PC-9 (cell line): Measurements from ENCODE around the gene CKM. TPM values are rescaled to one million over a fixed set of nuclear protein-coding genes. Genes with fewer than 3 reads are reported as not detected.
A peak's percentile ranks its signal among the peaks of the same experiment; 100 is the strongest.

Experiments used
- BruUV-seq: library from RNA; stranded (reverse); fragments of 400-500 nt; replicated peaks from 2 replicates; lab custom pipeline; 2021; lab: Mats Ljungman, UMichigan
- CTCF ChIA-PET: fragments of 300-600 bp; sonication (Branson Sonifier 250); formaldehyde crosslinking; loops from one replicate; lab custom pipeline; 2022; ENCODE audit warnings: antibody characterized with exemption; lab: Charles Lee
- POLR2A ChIA-PET: fragments of 300-600 bp; sonication (Branson Sonifier 250); formaldehyde crosslinking; loops from one replicate; lab custom pipeline; 2022; ENCODE audit warnings: antibody characterized with exemption; ENCODE audit not compliant: unreplicated experiment; lab: Charles Lee
- DNase-seq, 2 experiments: peaks; one replicate each; pipeline versions ENCODE4 v3.0.0 to v3.0.0-alpha.2; 2015 to 2022; ENCODE audit warnings: mixed read lengths in 1 of 2
- H2AFZ ChIP-seq: fragments of 200-600 bp; sonication (generic); 2 replicates; pipeline ENCODE4 v1.8.1; 2017; ENCODE audit warnings: antibody characterized with exemption
- H3F3A ChIP-seq: fragments of 200-600 bp; sonication (generic); 2 replicates; pipeline ENCODE4 v1.8.1; 2017; ENCODE audit warnings: antibody characterized with exemption, mild to moderate bottlenecking, low read depth; ENCODE audit not compliant: insufficient read depth
- H3K27ac ChIP-seq: fragments of 200-600 bp; sonication (generic); 2 replicates; pipeline ENCODE4 v1.6.1; 2016; ENCODE audit warnings: mixed run types
- H3K27me3 ChIP-seq: fragments of 200-600 bp; sonication (generic); 2 replicates; pipeline ENCODE4 v1.6.1; 2016; ENCODE audit warnings: low read depth, mixed run types; ENCODE audit not compliant: insufficient read depth
- H3K36me3 ChIP-seq: fragments of 200-600 bp; sonication (generic); 2 replicates; pipeline ENCODE4 v1.6.1; 2016; ENCODE audit warnings: low read depth, mixed run types
- H3K4me1 ChIP-seq: fragments of 200-600 bp; sonication (generic); replicated peaks from 2 replicates; pipeline ENCODE4 v1.6.1; 2016; ENCODE audit warnings: mixed run types; ENCODE audit not compliant: insufficient read depth
- H3K4me2 ChIP-seq: fragments of 200-600 bp; sonication (generic); 2 replicates; pipeline ENCODE4 v1.6.1; 2017; ENCODE audit warnings: mixed run types
- H3K4me3 ChIP-seq: fragments of 200-600 bp; sonication (generic); 2 replicates; pipeline ENCODE4 v1.6.1; 2016; ENCODE audit warnings: mixed run types
- H3K79me2 ChIP-seq: fragments of 200-600 bp; sonication (generic); 2 replicates; pipeline ENCODE4 v1.6.1; 2017; ENCODE audit warnings: low read depth, mixed run types
- H3K9me2 ChIP-seq: fragments of 200-600 bp; sonication (generic); 2 replicates; pipeline ENCODE4 v1.8.1; 2017; ENCODE audit warnings: mild to moderate bottlenecking; ENCODE audit not compliant: insufficient read depth
- H3K9me3 ChIP-seq: fragments of 200-600 bp; sonication (generic); 2 replicates; pipeline ENCODE4 v1.8.1; 2016; ENCODE audit warnings: low read depth; ENCODE audit not compliant: insufficient read depth
- H4K20me1 ChIP-seq: fragments of 200-600 bp; sonication (generic); 2 replicates; pipeline ENCODE4 v1.8.1; 2017; ENCODE audit not compliant: insufficient read depth
- CTCF ChIP-seq: fragments of 200-600 bp; sonication (generic); conservative IDR thresholded peaks from 2 replicates; pipeline ENCODE4 v1.6.1; 2017; ENCODE audit warnings: mixed run types, antibody characterized with exemption, mild to moderate bottlenecking, moderate library complexity
- EZH2 ChIP-seq: fragments of 200-600 bp; sonication (generic); IDR thresholded peaks from 2 replicates; pipeline ENCODE4 v1.8.0; 2017; ENCODE audit warnings: antibody characterized with exemption, low read depth
- intact Hi-C: fragments of 100-400 bp; cut with micrococcal nuclease; formaldehyde crosslinking; loops from one replicate; pipeline ENCODE4 v1.10.0; 2022; ENCODE audit not compliant: unreplicated experiment
- total RNA-seq: library from RNA; stranded (reverse); gene quantifications from 2 replicates; pipeline ENCODE4 v1.2.3, GENCODE V29; 2021

Gene CKM
- total RNA-seq, 1 experiment from 2014 or later, result not detected

DNA sequence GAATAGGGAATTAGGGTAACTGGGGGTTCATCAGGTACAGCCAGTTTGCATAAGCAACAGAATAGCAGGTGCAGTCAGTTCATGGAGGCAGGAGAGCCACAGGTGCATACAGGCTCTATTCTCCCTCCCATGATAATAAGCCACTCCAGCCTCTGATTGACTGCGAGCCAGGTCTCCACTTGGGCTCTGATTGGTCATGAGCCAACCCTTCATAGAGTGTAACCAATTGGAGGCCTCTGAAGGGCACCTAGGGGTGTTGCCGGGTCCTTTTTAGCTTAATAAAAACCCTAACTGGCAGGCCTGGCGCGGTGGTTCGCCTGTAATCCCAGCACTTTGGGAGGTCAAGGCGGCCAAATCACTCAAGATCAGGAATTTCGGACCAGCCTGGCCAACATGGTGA lies 8.7 kb upstream of the CKM start:
- no peak for DNase-seq
- no peaks in the 10 kb centered on the region for H3K79me2 ChIP-seq
- H3K9me2 ChIP-seq, result no peaks in the 10 kb centered on the region
- no TSS peak for BruUV-seq
- ChIA-PET POLR2A (no interaction called here), CTCF (interaction anchor here (0.6 kb wide), 1 partner anchor 155 kb away, joined by 4 read pairs; no protein-coding TSS in a partner anchor)
- no peak overlapping the region for H3K27ac ChIP-seq
- H2AFZ ChIP-seq, result no peak overlapping the region
- H3K36me3 ChIP-seq, result no peaks in the 10 kb centered on the region
- H3K4me2 ChIP-seq, result no peak overlapping the region
- TF ChIP-seq EZH2 (no peak), CTCF (no peak)
- peaks cover 22% of the 10 kb centered on the region for H3F3A ChIP-seq
- no peaks in the 10 kb centered on the region for H4K20me1 ChIP-seq
- intact Hi-C loops, result no loop called here
- H3K9me3 ChIP-seq, result no peaks in the 10 kb centered on the region
- H3K4me3 ChIP-seq, result no peak overlapping the region
- peaks cover 5% of the 10 kb centered on the region for H3K4me1 ChIP-seq
- no peaks in the 10 kb centered on the region for H3K27me3 ChIP-seq

DNA sequence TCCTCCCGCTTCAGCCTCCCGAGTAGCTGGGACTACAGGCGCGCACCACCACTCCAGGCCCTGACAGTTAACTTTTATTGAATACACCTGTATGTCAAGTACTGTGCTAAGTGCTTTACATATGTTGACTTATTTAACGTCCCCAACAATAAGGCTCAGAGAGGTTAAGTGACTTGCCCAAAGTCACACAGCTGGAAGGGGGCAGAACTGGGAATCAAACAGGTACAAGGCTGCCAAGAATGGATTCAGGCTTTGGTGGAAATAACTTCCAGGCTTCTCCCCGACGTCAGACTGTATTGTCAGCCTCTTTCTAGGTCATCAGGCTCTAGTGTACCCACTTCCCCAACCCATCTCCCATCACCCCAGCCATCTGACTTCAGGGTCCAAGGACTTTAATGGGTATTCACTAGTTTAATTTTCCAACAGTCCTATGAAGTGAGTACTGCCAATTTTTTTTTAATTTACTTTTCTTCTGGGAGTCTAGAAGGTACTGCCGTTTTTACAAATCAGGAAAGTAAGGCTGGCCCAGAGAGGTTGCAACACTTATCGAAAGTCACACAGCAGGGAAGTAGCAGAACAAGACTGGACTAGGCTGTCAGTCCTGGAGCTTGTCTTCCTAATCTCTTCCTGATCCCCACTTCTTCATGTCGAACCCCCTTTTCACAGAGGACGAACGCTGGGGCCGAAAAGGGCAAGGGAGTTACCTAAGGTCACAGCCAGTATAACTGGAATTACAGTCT lies 4.9 kb upstream of the CKM start:
- no peak overlapping the region for H3K4me2 ChIP-seq
- no TSS peak for BruUV-seq
- no peaks in the 10 kb centered on the region for H4K20me1 ChIP-seq
- intact Hi-C loops, result no loop called here
- no peak overlapping the region for H3K4me3 ChIP-seq
- H3K4me1 ChIP-seq, result no peaks in the 10 kb centered on the region; the same call in 1 of the 2 replicates
- H3F3A ChIP-seq, result peaks cover 11% of the 10 kb centered on the region
- no peak for TF ChIP-seq CTCF
- TF ChIP-seq EZH2, result no peak
- no peak overlapping the region for H3K27ac ChIP-seq
- no peaks in the 10 kb centered on the region for H3K9me2 ChIP-seq
- H3K9me3 ChIP-seq, result no peaks in the 10 kb centered on the region
- H3K36me3 ChIP-seq, result no peaks in the 10 kb centered on the region
- H3K27me3 ChIP-seq, result no peaks in the 10 kb centered on the region
- ChIA-PET CTCF (interaction anchor here (0.7 kb wide), 1 partner anchor 19 kb away, joined by 6 read pairs; no protein-coding TSS in a partner anchor), POLR2A (no interaction called here)
- H2AFZ ChIP-seq, result no peak overlapping the region
- no peak for DNase-seq
- no peaks in the 10 kb centered on the region for H3K79me2 ChIP-seq

GRCh38 chr19:45324349-45324907 lies 1.8 kb upstream of the CKM start:
- Histone ChIP-seq H3K9me2 (no peaks in the 10 kb centered on the region), H3K36me3 (no peaks in the 10 kb centered on the region), H3F3A (peaks cover 15% of the 10 kb centered on the region; the same call in 1 of the 2 replicates), H3K27ac (no peak overlapping the region), H2AFZ (no peak overlapping the region), H3K4me1 (no peaks in the 10 kb centered on the region; the same call in 1 of the 2 replicates), H3K27me3 (no peaks in the 10 kb centered on the region), H3K9me3 (no peaks in the 10 kb centered on the region), H4K20me1 (no peaks in the 10 kb centered on the region), H3K4me3 (no peak overlapping the region), H3K4me2 (no peak overlapping the region), H3K79me2 (no peaks in the 10 kb centered on the region)
- TF ChIP-seq EZH2, result no peak
- no peak for TF ChIP-seq CTCF
- POLR2A ChIA-PET, result interaction anchor here (0.6 kb wide), 2 partner anchors 263 to 284 kb away, joined by 4 to 6 read pairs; no protein-coding TSS in a partner anchor
- peak in 1 of 2 experiments; percentile 16 for DNase-seq
- CTCF ChIA-PET, result no interaction called here
- no TSS peak for BruUV-seq
- intact Hi-C loops, result no loop called here
